Pancreas (tissue), 10 donors: ENCODE data around the gene CLDN18. TPM values are rescaled to one million over a fixed set of nuclear protein-coding genes. Genes with fewer than 3 reads are reported as not detected.

Experiments used
- ATAC-seq, 4 donors: fragments of 200-7000 bp; cut with Tn5 transposase; one replicate each; pipeline versions ENCODE4 v1.8.0 to v1.9.1; 2020; ENCODE audit warnings: mild to moderate bottlenecking in 4 of 4, moderate library complexity in 4 of 4
- DNase-seq, 6 donors: peaks; one replicate each; pipeline ENCODE4 v3.0.0-alpha.2; 2020
- FAIRE-seq: peaks from 2 replicates; lab custom pipeline; 2012; peaks lifted over from hg19 to GRCh38; lab: Jason Lieb, UNC
- H3K27ac ChIP-seq, 4 donors: fragments of 200-600 bp; sonication (generic); 1 replicate in 3 of 4; 2 replicates in 1 of 4; pipeline versions ENCODE4 v1.5.0 to v1.8.0; 2020
- H3K27me3 ChIP-seq, 4 donors: fragments of 200-600 bp; one replicate each; pipeline ENCODE4 v1.8.0; 2021
- H3K36me3 ChIP-seq, 3 donors: fragments of 200-600 bp; sonication (generic) in 1 of 3; one replicate each; pipeline versions ENCODE4 v1.5.0 to v1.8.0; 2020 to 2021
- H3K4me1 ChIP-seq, 3 donors: fragments of 200-600 bp; one replicate each; pipeline ENCODE4 v1.8.0; 2021
- H3K4me3 ChIP-seq, 4 donors: fragments of 200-600 bp; sonication (generic) in 2 of 4; one replicate each; pipeline versions ENCODE4 v1.5.0 to v1.8.0; 2020 to 2021
- H3K9me3 ChIP-seq, 4 donors: fragments of 200-600 bp; one replicate each; pipeline ENCODE4 v1.8.0; 2021
- CTCF ChIP-seq, 4 donors: fragments of 200-600 bp; sonication (generic) in 3 of 4; IDR thresholded peaks; one replicate each; pipeline versions ENCODE4 v1.5.0 to v1.8.0; 2021; ENCODE audit warnings: antibody characterized with exemption in 4 of 4
- WGBS, 2 donors: extraction: QIAGEN DNeasy Blood & Tissue Kit; methylation state at CpG; one replicate each; pipeline ENCODE4 v1.1.7; 2013; 5-methylcytosine and 5-hydroxymethylcytosine counted together
- intact Hi-C, 3 donors: fragments of 100-400 bp; cut with DNase I; formaldehyde crosslinking; loops; one replicate each; pipeline versions ENCODE4 v1.11.1 to v1.14.2; 2022
- polyA plus RNA-seq, 2 donors: library from polyadenylated mRNA; stranded (reverse); fragments of 200-250 nt; gene quantifications; one replicate each; pipeline ENCODE4 v1.2.3, GENCODE V29; 2013
- total RNA-seq, 6 donors: library from RNA; stranded (reverse); fragmentation: NEBNext Ultra II Directional in 4 of 6; extraction: Animal tissue kit (Norgen Biotek cat#: 25700) in 4 of 6; gene quantifications; one replicate each; pipeline versions ENCODE4 v1.2.1 to v1.2.4, GENCODE V29; 2021 to 2023
- donor health status: healthy with polysubstance abuse.
- donor health status: DM: no; HTN: no; CAD: no; lungs with moderate emphysema.
- donor health status: DM: no; HTN: no; CAD: no.
- donor health status: control.
- donor health status: control.
- donor health status: Bipolar disorder and iron deficiency.
- donor health status: DM: yes; HTN: yes; CAD: no.
- donor health status: DM: no; HTN: no; CAD: no.
- donor health status: DM: no; HTN: no; CAD: no.
- donor health status: DM: yes; HTN: yes; CAD: no.

The CLDN18 gene
- total RNA-seq, result 1 to 10 TPM in 2 of 6 donors, under 1 TPM in 1, not detected in 3; 0.04 to 8.1 (median 4.0) TPM
- polyA plus RNA-seq, result under 1 TPM in 1 of 2 donors, not detected in 1; 0.05 TPM

GRCh38 chr3:138009476-138010272 lies at the start of gene CLDN18:
Gene CLDN18 (plus strand): TSS chr3:138010165. CDS start chr3:138010226, 61 bp downstream.
- intact Hi-C loops, result no loop called here
- ATAC-seq (no peak), DNase-seq (peak in 1 of 6 donors; percentile 64), FAIRE-seq (no peak)
- WGBS, 2 donors, result 59 to 62% methylated on average over 30 of the region's 30 CpGs
- Histone ChIP-seq H3K27ac (no peak within 1 kb of the TSS), H3K9me3 (no peaks in the 10 kb centered on the region), H3K4me1 (no peaks in the 10 kb centered on the region), H3K36me3 (no peaks in the 10 kb centered on the region), H3K27me3 (no peaks in the 10 kb centered on the region), H3K4me3 (no peak within 1 kb of the TSS)
- no peak for TF ChIP-seq CTCF (IDR thresholded peaks at IDR 0.05)

DNA sequence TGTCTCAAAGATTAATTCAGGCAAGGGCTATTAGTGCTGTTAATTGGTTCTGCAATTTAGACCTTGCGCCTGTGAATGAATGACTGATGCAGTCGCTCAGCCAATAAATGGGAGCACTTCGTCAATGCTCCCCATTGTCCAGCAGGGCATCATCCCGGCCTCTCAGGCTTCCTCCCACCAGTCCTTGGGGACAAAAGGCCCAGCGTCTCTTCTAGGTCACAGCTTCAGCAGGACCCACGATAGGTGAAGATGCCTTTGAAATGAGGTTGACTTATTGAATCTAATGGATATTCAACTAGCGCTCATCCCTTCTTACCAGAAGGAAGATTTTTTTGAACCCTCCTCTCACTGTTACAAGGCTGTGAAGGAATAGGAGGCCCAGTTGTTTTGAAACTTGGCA lies 47.7 kb upstream of the CLDN18 start:
- Histone ChIP-seq H3K36me3 (no peaks in the 10 kb centered on the region), H3K9me3 (no peaks in the 10 kb centered on the region), H3K4me3 (no peak overlapping the region), H3K4me1 (no peaks in the 10 kb centered on the region), H3K27ac (no peak overlapping the region), H3K27me3 (no peaks in the 10 kb centered on the region)
- intact Hi-C loops, result no loop called here
- 86 to 88% methylated on average over 7 of the region's 7 CpGs for WGBS, 2 donors
- TF ChIP-seq CTCF (IDR thresholded peaks at IDR 0.05), result no peak
- ATAC-seq (no peak), FAIRE-seq (no peak), DNase-seq (no peak)

DNA sequence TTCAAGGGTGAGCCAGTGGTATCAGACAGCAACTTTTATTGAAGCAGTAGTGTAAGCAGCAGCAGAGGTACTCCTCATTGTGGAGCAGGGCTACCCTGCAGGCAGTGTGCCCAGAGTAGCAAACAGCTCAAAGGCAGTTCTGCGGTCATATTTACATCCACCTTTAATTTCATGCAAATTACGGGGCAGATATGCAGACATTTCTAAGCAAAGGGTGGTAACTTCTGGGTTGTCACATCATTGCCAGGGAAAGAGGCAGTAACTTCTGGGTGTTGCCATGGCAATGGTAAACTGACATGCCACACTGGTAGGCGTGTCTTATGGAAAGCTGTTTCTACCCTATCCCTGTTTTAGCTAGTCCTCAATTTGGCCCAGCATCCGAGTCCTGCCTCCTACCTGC lies 46.5 kb upstream of the CLDN18 start:
- Histone ChIP-seq H3K36me3 (no peaks in the 10 kb centered on the region), H3K27me3 (no peaks in the 10 kb centered on the region), H3K27ac (no peak overlapping the region), H3K9me3 (no peaks in the 10 kb centered on the region), H3K4me1 (no peaks in the 10 kb centered on the region), H3K4me3 (no peak overlapping the region)
- FAIRE-seq (no peak), DNase-seq (no peak), ATAC-seq (no peak)
- WGBS, 2 donors, result 62 to 75% methylated on average over 4 of the region's 4 CpGs
- intact Hi-C loops, result no loop called here
- TF ChIP-seq CTCF (IDR thresholded peaks at IDR 0.05), result no peak

GRCh38 chr3:137970914-137971831 lies 38.8 kb upstream of the CLDN18 start:
- no peak overlapping the region for H3K27ac ChIP-seq
- H3K27me3 ChIP-seq, result no peaks in the 10 kb centered on the region
- ATAC-seq, result peak; percentile 99 to 100 (median 100)
- 13 to 14% methylated on average over 18 of the region's 18 CpGs for WGBS, 2 donors
- intact Hi-C loops, result no loop called here
- no peak for FAIRE-seq
- no peaks in the 10 kb centered on the region for H3K4me1 ChIP-seq
- TF ChIP-seq CTCF (IDR thresholded peaks at IDR 0.05), result peak; percentile 57 to 83 (median 78)
- peak; percentile 66 to 93 (median 83) for DNase-seq
- H3K4me3 ChIP-seq, result no peak overlapping the region
- no peaks in the 10 kb centered on the region for H3K36me3 ChIP-seq
- H3K9me3 ChIP-seq, result no peaks in the 10 kb centered on the region
